Fibroblast of lung (primary cell): ENCODE results near the gene DHH.
A peak's percentile ranks its signal among the peaks of the same experiment; 100 is the strongest.

Experiments
- EZH2 ChIP-seq: IDR thresholded peaks from 2 replicates; pipeline ENCODE4 v1.5.1; 2012; ENCODE audit warnings: low read length, control low read depth, mild to moderate bottlenecking; ENCODE audit errors: missing control alignments
- TF ChIP-seq, protein P1 (sequence below), 2 donors: IDR thresholded peaks in 1 of 2; conservative IDR thresholded peaks in 1 of 2; 1 replicate in 1 of 2; 2 replicates in 1 of 2; pipeline ENCODE4 v1.5.1; 2011 to 2012; ENCODE audit warnings: low read length in 2 of 2, control low read depth in 1 of 2, inconsistent platforms in 1 of 2, low read depth in 1 of 2, mild to moderate bottlenecking in 1 of 2

DNA sequence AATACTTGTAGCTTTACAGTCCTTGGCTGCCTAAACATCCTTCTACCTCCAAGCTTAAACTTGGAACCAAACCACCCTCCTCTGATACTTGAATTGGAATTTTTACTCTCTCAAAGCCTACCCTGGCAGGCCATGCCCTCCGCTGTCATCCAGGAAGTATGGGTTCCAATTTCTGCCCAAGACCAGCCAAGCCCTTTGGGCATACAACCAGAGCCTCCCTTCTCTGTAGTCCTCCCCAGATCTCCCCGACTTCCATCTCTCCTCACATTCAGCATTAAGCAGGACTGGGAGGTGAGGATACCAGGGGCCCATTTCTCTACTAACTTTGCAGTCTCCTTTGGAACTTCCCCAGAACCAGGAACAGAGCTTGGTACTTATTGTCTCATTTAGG, 369 bp upstream of the DHH start:
- TF ChIP-seq, protein P1, sequence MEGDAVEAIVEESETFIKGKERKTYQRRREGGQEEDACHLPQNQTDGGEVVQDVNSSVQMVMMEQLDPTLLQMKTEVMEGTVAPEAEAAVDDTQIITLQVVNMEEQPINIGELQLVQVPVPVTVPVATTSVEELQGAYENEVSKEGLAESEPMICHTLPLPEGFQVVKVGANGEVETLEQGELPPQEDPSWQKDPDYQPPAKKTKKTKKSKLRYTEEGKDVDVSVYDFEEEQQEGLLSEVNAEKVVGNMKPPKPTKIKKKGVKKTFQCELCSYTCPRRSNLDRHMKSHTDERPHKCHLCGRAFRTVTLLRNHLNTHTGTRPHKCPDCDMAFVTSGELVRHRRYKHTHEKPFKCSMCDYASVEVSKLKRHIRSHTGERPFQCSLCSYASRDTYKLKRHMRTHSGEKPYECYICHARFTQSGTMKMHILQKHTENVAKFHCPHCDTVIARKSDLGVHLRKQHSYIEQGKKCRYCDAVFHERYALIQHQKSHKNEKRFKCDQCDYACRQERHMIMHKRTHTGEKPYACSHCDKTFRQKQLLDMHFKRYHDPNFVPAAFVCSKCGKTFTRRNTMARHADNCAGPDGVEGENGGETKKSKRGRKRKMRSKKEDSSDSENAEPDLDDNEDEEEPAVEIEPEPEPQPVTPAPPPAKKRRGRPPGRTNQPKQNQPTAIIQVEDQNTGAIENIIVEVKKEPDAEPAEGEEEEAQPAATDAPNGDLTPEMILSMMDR (conservative IDR thresholded peaks at IDR 0.05 in 1 of 2, IDR thresholded peaks at IDR 0.05 in 1 of 2; ENCODE audit: low read depth in 1 of 2, low read length in 2 of 2): no peak
- TF ChIP-seq EZH2: peak; percentile 7
